Activated T-cell treated with anti-CD3 and anti-CD28 coated beads for 48 hours (primary cell): ENCODE data around the gene ZFYVE28.
A peak's percentile ranks its signal among the peaks of the same experiment; 100 is the strongest.

ENCODE experiments used
- DNase-seq: peaks from one replicate; pipeline ENCODE4 v3.0.0-alpha.2; 2020; ENCODE audit warnings: low read depth

Gene ZFYVE28

DNA sequence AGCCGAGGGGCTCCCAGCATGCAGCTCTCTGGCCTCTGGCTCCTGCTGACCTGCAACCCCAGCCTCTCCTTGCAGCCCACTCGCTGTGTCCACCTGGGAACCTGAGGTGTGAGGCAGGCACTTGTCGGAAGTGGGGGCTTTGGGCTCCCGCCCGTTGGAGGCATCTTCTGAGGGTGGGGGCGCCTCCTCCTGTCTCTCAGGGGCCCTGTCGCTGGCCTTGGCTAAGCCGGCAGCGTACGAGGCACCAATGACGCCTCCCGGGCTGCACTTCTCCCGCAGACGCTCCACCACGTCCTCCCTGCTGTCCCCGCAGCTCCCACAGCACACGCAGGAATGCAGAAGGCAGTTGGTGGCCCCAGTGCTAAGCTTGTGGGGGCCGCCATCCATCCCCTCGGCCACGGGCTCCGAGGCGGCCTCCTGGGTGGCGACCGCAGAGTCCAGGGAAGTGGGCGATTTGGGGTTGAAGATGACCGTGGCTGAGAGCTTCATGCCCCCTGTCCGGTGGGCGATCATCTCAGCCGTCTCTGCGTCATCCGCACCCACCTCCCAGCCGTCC is 114.0 kb downstream of the ZFYVE28 start:
- no peak for DNase-seq

DNA sequence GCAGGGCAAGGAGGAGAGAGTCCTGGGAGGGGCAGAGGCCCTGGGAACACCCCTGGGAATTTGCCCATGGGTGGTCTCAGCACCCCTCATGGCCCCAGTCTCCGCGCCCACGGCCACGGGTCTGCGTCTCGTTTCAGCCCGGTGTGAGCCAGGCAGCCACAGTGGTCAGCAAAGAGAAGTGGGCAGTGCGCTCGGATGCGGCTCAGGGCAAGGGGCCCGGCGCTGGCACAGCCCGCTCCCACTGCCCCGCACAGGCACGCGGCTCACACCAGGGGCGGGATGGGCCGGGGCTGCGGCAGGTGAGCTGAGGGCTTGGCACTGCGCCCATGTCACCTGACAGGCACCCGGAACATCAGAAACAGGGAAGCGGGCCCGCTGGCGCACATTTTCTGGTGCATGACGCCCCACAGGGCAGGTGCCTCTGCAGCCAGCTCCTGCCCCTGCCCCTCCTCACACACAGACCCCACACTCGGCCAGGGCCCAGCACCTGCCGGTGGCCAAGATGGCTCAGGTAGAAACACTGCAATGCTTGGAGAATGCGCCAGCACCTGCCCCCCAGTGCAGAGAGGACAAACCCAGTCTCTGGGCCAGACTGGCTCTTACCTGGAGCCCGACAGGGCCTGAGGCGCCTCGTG is 114.6 kb downstream of the ZFYVE28 start:
- DNase-seq = no peak

DNA sequence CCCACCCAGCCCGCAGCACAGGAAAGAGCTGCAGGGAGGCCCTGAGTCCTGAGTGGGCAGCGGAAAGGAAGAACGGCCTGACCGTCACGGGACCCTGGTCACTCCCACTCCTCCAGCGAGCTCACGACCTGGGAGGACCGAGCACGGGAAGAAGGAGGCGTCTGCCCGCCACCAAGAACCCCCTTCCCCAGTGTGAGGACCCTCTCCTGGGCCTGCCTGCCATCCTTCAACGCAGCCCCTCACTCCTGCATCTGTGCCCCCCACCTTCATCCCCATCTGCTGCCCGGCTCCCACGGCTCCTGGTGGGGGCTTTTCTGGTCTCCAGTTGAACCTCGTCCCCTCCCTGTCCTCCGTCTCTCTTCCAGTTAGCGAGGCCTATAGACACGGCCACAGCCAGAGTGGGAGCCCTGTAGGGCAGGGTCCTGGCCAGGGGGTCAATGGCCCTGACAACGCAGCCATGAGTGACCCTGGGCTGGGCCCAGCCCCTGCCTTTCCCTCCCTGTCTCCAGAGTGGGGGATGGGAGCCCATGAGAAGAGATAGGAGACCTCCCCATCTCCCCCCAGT is 115.2 kb downstream of the ZFYVE28 start:
- DNase-seq = no peak

DNA sequence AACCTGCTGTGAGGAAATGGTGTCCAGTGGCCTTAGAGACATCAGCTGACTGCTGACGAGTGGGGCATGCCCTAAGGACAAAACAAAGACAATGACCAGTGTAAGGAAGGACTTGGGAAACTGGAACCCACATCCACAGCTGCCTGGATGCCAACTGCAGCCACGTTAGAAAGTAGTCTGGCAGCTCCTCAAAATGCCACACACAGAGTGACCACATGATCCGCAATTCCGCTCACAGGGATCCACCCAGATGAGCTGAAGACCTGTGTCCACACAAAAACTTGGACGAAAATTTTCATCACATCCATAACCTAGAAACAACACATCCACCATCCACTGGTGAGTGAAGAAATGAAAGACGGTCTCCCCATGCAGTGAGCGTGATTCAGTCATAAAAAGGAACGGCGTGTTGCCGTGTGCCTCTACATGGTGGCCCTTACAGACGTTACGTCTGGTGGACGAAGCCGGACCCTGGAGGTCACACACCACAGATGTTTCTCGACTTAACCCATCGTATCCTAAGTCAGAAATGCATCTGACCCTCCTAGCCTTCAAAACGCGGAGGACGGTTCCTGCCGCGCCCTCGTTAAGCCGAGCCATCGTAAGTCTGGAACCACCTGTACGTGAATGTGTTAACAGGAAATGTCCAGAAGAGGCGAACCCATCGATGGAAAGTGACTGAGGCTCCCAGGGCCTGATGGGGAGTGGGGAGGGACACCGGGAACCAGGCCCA is 115.9 kb downstream of the ZFYVE28 start:
- DNase-seq = no peak

DNA sequence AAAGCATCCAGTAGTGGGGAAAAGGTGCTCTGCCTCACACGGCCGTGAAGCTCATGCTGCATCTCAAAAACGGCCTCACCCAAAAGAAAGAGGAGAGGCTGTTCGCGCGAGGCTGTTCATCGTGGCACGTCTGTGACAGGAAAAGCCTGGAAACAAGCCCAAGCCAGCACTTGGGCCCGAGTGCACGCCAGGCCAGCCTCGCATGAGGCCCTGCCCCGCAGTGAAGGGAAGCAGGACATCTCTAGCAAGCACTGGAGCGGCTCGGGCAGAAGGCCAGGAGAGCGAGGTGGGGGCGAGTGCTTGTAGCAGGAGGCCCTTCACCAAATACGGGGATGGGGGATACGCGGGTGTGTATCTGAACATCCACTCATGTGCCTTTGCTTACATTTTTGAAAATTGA is 116.6 kb downstream of the ZFYVE28 start:
- DNase-seq = no peak

DNA sequence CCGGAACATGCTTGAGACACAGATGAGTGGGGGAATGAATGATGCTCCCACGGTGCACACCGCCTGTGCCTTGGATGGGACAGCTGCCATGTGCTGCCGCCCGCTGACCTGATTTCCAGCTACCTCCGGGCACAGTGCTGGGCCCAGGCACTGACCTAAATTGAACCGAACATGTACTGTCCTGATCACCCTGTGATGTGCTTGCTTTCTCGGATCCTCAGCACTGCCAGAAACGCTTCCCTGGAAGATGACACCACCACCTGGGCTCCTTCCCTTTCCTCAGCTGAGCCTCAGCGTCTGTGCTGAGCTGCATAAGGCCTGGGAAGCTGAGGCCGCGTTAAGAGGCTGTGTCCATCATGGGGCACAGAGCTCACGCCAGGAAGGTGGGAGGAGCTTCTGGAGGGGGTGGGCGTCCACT is 117.2 kb downstream of the ZFYVE28 start:
- DNase-seq = no peak

DNA sequence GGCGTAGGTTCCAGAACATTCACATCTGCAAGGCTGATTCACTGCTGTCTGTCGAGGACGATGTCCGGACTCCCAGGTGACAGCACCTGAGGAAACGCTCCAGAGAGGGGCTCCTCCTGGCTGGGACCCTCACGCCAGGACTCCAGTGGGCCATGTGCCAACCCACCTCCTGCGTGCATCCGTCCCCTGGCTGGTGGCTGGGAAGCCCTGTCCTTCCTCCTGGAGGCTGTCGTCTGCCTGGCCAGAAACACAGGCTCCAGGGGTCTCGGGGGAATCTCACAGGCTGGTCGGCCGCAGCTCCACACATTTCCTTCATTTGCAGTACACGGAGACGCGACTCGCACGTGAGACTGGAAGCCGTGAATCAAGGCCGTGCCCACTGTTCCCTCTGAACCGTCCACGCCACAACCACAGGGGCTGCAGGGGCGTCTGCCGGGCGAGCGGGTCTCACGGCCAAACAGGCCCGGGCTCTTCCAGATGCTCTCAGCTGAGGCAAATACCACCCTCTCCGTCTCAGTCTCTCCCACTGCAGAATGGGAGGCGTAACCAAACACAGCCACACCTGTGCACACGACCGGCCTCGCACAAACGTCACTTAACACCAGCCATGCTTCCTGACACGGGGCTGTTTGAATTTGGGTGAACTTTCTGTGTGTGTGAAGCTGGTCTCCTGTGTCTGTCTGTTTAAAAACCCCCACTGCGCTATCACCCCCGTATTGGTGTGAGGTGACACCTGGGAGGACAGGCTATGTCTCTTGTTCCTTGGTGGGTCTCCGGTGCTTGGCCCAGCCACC is 117.8 kb downstream of the ZFYVE28 start:
- DNase-seq = no peak

DNA sequence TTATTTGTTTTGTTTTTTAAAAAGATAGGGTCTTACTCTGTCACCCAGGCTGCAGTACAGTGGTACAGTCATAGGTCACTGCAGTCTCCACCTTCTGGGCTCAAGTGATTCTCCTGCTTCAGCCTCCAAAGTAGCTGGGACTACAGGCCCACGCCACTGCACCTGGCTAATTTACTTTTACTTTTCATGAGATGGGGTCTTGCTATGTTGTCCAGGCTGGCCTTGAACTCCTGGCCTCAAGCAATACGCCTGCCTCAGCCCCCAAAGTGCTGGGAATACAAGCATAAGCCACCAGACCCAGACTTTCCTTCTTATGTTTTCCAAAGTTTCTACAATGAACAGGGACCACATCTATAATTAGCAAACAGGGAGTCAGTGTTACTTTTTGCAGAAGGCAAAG is 118.7 kb downstream of the ZFYVE28 start:
- no peak for DNase-seq

DNA sequence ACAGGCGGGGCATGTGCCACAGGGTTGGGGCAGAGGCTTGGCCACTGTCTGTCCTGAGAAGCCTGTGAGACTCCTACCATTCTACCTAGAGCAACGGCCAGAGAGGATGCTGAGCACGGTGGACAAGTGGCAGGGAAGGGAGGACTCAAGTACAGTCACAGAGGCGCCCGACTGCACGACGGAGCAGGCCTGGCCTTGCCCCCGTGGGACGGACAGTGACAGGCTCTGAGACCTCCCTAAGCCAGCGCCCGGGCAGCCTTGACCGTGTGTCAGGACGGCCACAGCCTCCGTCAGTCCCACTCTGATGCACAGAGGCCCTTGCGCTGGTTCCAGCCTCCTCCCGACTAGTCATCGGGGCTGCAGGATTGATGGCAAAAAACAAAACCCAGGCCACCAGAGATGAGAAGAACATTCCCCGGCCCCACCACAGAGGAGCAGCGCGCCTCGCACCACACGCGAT is 119.9 kb downstream of the ZFYVE28 start:
- no peak for DNase-seq

DNA sequence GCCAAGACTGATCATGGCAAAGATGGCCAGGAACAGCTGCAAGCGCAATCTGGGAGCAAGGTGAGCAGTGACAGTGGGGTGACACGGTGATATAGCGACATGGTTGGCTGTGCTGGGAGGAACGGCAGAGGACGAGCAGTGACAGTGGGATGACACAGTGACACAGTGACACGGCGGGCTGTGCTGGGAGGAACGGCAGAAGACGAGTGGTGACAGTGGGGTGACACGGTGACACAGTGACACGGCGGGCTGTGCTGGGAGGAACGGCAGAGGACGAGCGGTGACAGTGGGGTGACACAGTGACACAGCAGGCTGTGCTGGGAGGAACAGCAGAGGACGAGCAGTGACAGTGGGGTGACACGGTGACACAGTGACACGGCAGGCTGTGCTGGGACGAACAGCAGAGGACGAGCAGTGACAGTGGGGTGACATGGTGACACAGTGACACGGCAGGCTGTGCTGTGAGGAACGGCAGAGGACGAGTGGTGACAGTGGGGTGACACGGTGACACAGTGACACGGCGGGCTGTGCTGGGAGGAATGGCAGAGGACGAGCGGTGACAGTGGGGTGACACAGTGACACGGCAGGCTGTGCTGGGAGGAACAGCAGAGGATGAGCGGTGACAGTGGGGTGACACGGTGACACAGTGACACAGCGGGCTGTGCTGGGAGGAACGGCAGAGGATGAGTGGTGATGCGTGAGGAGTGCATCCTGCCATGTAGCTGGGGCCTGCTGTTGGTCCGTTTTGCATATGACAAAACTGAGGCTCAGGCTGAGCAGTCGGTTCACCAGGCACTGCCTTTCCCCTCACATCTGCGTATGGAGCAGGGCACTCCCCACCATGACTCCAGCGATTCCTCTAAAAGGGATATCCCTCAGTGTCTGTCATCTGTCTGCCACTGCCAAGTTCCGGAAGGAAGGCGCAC is 120.6 kb downstream of the ZFYVE28 start:
- DNase-seq = no peak

DNA sequence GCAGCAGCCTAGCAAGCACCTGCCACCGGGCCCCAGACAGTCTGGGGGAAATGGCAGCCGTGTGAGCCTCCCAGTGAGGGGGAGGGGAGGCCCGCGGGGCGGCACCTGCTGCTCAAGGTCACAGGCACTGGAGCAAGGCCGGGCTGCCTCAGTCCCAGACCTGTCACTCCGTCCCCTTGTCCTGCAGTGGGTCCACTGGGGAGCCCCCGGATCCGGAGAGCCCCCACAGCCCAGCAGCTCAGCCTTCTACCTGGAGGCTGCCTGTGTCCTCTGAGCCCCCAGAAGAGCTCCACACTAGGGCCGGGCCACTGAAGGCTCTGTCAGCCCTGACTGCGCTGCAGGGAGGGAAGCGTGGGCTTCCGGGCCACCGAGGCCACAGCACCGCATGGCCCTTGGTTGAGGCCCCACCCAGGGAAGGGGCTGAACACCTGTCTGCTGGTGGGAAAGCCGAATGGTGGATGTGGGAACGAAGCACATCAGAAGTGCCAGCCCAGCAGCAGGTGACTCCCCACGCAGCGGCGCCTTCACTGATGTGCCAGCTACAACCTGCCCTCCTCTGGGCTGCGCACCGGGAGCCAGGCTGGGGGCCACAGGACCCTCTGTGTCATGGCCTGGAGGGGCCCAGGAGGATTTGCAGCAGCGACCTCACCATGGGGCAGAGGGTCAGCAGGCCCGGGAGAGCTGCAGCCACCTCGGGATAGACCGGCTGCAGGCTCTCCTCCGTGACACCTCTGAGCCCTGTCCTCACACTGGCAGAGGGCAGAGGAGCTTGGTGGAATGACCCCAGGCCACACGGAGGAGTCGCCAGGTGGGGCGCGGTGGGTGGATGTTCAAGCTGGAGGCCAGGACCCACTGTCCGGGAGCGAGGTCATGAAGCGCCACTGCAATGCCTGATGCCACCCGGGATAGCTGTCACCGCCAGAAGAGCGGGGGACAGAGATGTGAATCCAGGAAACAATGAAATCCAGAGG is 121.5 kb downstream of the ZFYVE28 start:
- DNase-seq = no peak

DNA sequence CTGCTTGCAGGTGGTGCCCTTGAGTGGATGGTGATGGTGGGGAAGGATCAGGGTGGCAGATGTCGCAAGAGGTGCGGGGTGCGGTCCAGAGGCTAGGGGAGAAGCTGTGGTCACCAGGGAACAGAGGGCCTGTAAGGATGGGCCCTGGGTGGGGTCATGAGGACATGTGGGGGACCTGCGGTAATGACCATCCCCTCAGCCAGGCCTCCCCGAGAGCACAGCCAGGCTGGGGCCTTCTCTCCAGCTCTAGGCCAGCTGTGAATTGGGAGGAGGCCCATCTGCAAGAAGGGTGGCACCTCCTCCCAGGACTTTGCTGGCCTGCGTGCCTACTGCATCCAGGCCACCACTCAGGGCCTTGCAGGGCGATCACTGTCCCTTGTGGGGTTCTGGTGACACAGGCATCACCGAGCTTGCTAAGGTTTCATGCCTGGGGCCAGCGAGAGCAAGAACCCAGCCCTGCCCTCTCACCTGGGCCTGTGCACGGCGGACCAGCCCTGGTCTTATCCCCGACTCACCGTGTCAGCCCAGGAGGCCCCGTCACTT is 122.5 kb downstream of the ZFYVE28 start:
- no peak for DNase-seq

DNA sequence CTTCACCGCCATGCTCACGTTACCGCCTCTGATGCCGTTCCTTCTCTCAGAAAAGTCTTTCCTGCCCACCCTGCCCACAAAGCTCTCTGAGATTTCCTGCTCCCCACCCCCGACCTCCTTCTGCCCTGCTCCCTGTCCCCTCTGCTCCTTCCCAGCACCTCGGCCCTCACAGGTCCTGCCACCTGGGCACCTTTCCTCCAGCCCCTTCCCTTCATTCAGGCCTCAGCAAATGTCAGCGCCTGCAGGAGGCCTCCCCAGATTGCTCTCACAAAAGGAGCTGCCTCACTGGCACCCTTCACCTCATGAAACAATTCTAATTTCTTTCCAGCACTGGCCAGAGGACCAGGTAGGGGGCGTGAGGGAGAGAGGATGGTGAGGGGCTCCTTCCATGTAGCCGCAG is 122.9 kb downstream of the ZFYVE28 start:
- no peak for DNase-seq

DNA sequence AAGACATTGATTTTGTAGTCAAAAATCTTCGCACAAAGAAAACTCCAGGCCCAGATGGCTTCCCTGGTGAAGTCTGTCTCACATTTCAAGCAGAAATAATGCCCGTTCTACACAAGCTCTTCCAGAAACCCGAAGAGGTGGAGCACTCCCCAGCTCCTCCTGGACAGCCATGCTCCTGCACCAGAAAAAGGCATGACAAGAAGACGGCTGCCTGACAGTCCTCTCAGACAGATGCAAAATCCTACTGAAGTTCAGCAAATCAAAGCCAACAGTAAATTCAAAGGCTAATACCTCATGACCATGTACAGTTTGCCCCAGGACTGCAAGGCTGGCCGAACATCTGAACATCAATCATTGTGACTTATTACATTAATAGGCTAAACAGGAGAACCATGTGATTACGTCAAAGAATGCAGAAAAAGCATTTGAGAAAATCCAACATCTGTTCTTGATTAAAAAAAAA is 125.8 kb downstream of the ZFYVE28 start:
- no peak for DNase-seq

DNA sequence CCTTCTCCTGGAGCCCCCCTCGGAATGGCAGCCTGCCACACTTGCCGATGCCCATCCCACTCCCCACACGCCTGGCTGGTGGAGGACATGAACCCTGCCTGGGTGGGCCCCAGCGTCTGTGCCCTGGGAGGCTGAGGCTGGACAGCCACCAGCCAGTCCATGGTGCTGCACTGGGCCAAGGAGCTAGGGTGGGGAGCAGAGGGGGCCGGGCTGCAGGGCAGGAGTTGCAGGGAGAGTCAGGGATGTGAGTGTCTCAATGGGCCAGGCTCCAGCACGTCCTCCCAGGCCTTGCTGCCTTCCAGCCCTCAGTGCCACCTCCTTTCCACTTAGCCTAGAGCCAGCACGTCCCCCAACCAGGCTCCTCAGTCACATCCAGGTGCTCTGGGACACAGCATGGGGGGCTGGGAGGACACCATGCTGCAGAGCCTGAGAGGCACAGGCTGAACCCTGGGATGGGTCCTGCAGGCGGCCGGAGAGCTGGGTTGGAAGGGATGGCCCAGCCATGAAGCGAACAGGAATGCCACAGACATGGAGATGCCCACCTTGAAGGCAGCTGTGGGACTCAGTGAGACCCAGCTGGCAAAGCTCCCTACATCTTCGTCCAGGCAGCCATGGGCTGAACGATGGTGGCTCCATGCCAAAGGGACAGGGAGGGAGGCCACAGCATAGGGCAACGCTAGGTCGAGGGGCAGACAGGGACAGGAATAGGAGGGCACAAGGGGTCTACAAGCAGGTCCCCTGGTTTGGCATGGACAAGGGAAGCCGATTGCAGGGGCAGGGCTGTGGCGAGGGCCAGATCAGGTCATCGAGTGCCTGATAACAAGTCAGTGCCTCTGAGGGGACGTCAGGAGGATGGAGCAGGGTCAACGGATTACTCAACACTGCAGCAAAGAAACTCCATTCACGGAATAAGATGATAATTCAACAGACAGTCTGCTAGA is 126.5 kb downstream of the ZFYVE28 start:
- DNase-seq = no peak

DNA sequence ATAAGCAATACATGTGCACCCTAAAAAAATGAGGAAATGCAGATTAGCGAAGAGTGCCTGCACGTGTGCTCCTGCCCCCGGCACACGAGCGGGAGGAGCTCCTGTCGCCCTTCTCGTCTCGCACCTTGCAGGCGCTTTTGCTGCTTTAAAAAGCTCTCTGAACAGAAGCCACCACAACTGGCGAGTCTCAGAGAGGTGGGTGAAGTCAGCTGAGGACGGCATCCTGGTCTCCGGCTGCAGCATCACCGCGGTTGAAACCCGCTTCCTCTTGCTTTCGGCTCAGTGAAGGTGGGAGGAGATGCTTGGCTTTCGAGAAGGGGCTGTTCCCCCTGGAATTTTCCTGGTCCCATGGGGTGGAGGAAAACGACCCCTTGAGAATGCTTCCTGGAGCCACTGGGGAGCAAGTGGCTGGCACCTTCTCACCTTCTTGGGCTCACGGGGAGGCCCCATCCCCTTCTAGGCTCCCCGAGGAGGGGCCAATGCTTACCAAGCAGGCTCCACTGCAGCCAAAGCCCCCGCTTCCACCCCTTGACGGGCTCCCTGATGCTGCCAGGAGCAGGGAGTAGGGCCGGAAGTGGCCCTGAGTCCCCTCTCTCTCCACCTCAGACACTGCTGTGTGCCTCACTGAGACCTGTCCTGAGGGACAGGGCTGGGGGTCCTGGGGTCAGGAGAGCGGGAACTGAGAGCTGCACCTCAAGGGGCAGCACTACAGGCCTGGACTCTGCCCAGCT is 127.3 kb downstream of the ZFYVE28 start:
- DNase-seq = peak; percentile 28

DNA sequence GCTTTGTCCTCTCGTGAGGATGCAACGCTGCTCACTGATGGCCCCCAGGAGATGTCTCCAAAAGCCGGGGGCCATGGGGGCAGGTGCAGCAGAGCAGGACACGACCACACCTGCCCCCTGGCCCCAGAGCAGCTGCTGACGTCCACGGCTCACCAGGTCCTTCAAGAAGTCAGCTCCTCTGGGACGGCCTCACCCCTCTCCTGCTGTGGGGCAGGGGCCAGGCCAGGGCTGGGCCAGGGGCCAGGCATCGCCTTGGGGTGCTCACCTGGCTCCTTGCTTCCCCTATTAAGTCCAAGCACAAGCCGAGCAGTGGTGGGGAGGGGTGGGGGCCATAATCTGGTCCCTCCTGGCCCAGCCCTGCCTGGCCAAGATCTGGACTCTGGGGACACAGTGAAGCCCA is 128.0 kb downstream of the ZFYVE28 start:
- DNase-seq = no peak

DNA sequence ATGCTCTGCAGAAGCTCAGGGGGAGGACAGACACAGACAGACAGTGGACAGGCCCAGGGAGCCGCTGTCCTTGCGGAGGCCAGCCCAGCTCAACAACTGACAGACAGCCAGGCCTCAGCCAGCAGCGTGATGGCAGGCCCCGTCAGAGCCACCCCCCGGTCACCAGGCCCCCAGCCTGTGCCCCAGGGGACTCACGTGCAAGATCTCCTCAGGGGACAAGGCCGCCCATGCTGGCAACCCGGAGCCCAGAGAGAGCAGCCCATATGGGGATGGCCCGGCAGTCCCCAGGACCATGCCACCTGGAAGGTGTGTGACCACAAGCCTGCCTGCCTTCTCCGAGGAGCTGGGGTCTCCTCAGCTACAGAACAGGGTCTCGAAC is 128.5 kb downstream of the ZFYVE28 start:
- no peak for DNase-seq
